BLaER1 (cell line): ENCODE measurements around the gene GJA3.
A peak's percentile ranks its signal among the peaks of the same experiment; 100 is the strongest.

Experiments used
- H3K27ac ChIP-seq: shearing (Covaris generic); formaldehyde crosslinking; 2 replicates; pipeline ENCODE4 v1.8.1; 2022
- H3K27me3 ChIP-seq: shearing (Covaris generic); formaldehyde crosslinking; 2 replicates; pipeline ENCODE4 v1.8.1; 2022
- H3K36me3 ChIP-seq: shearing (Covaris generic); formaldehyde crosslinking; 2 replicates; pipeline ENCODE4 v1.8.1; 2022
- H3K4me1 ChIP-seq: shearing (Covaris generic); formaldehyde crosslinking; 2 replicates; pipeline ENCODE4 v1.8.1; 2022
- H3K4me2 ChIP-seq: shearing (Covaris generic); formaldehyde crosslinking; 2 replicates; pipeline ENCODE4 v1.8.1; 2022
- H3K4me3 ChIP-seq: shearing (Covaris generic); formaldehyde crosslinking; 2 replicates; pipeline ENCODE4 v1.8.1; 2022
- H3K9ac ChIP-seq: shearing (Covaris generic); formaldehyde crosslinking; 2 replicates; pipeline ENCODE4 v1.8.1; 2022
- H3K9me3 ChIP-seq: shearing (Covaris generic); formaldehyde crosslinking; 2 replicates; pipeline ENCODE4 v1.8.1; 2022
- H4K20me1 ChIP-seq: shearing (Covaris generic); formaldehyde crosslinking; 2 replicates; pipeline ENCODE4 v1.8.1; 2022
- Cebpa-rat ChIP-seq: shearing (Covaris generic); IDR thresholded peaks from 2 replicates; pipeline ENCODE4 v1.8.1; 2022

Gene GJA3

DNA sequence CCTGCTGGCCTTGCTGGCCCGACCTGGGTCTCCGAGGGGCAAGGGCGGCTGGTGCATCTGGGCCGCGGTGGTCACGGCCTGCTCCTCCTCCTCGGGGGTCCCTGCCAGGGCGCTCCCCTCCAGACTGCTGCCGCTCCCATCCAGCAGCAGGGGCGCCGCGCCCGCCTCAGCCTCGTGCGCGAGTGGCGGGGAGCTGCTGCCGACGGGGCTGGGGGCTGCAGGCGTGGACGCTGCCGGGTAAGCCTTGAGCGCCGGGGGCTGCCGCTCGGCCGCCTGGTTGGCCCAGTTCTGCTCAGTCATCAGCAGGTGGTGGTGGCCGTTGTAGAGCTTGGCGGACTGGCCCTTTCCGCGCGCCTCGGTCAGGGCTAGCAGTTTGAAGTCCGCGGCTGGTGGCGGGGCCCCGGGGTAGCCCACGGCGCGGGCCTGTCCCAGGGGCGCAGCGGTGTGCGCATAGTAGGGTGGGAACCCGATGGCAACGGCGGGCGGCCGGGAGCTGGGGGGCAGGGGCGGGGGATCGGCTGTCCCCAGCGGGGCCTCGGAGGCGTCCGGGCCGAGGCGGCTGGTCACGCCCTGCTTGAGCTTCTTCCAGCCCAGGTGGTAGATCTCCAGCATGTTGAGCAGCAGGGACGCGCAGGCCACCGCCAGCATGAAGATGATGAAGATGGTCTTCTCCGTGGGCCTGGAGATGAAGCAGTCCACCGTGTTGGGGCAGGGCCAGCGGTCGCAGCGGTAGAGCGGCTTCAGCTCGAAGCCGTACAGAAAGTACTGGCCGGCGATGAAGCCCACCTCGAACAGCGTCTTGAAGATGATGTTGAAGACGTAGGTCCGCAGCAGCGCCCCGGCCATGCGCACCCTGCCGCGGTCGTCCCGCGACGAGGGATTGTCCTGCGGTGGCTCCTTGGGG lies 18.6 kb downstream of the GJA3 start:
- no peak for TF ChIP-seq Cebpa-rat
- Histone ChIP-seq H3K27ac (no peak overlapping the region), H3K9ac (no peak overlapping the region), H3K27me3 (peaks cover 11% of the 10 kb centered on the region; the same call in 1 of the 2 replicates), H3K4me1 (no peaks in the 10 kb centered on the region), H3K4me3 (no peak overlapping the region), H4K20me1 (no peaks in the 10 kb centered on the region), H3K9me3 (peaks cover 5% of the 10 kb centered on the region; the same call in 1 of the 2 replicates), H3K4me2 (no peak overlapping the region), H3K36me3 (no peaks in the 10 kb centered on the region)

GRCh38 chr13:20141238-20142022 lies 19.4 kb downstream of the GJA3 start:
- no peak for TF ChIP-seq Cebpa-rat
- H4K20me1 ChIP-seq = no peaks in the 10 kb centered on the region
- H3K4me1 ChIP-seq = no peaks in the 10 kb centered on the region
- H3K36me3 ChIP-seq = no peaks in the 10 kb centered on the region
- H3K27ac ChIP-seq = no peak overlapping the region
- H3K9me3 ChIP-seq = peaks cover 5% of the 10 kb centered on the region; the same call in 1 of the 2 replicates
- H3K27me3 ChIP-seq = peaks cover 14% of the 10 kb centered on the region
- H3K9ac ChIP-seq = no peak overlapping the region
- no peak overlapping the region for H3K4me2 ChIP-seq
- no peak overlapping the region for H3K4me3 ChIP-seq

DNA sequence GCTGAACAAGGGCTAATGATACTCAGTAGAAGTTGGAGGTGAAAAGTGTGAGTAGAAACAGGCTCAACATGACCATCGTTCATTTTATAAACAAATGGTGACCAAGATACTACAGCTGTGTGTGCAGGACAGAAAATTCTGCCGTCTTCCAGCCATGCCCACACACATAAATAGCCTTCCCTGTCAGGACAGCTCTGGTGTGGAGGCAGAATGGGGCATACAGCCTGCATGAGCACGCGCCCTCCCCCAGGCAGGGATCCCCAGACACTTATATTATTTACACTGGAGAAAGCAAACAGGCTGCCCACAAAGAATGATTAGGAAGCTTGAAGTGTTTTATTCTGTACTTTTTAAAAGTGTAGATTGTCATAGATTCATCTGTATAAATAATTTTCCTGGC lies 20.4 kb downstream of the GJA3 start:
- Histone ChIP-seq H3K4me3 (no peak overlapping the region), H3K36me3 (no peaks in the 10 kb centered on the region), H3K9me3 (peaks cover 5% of the 10 kb centered on the region; the same call in 1 of the 2 replicates), H4K20me1 (no peaks in the 10 kb centered on the region), H3K4me1 (no peaks in the 10 kb centered on the region), H3K4me2 (no peak overlapping the region), H3K9ac (no peak overlapping the region), H3K27me3 (peaks cover 14% of the 10 kb centered on the region), H3K27ac (no peak overlapping the region)
- no peak for TF ChIP-seq Cebpa-rat

- no peaks in the 10 kb centered on the region for H3K36me3 ChIP-seq
- peaks cover 14% of the 10 kb centered on the region for H3K27me3 ChIP-seq
- H3K4me1 ChIP-seq = no peaks in the 10 kb centered on the region
- H3K4me3 ChIP-seq = no peak overlapping the region
- peaks cover 5% of the 10 kb centered on the region; the same call in 1 of the 2 replicates for H3K9me3 ChIP-seq
- no peak overlapping the region for H3K27ac ChIP-seq
- no peaks in the 10 kb centered on the region for H4K20me1 ChIP-seq
- no peak for TF ChIP-seq Cebpa-rat
- no peak overlapping the region for H3K9ac ChIP-seq
- no peak overlapping the region for H3K4me2 ChIP-seq
Observed at GRCh38 chr13:20137875-20138274, 23.0 kb downstream of the GJA3 start.

DNA sequence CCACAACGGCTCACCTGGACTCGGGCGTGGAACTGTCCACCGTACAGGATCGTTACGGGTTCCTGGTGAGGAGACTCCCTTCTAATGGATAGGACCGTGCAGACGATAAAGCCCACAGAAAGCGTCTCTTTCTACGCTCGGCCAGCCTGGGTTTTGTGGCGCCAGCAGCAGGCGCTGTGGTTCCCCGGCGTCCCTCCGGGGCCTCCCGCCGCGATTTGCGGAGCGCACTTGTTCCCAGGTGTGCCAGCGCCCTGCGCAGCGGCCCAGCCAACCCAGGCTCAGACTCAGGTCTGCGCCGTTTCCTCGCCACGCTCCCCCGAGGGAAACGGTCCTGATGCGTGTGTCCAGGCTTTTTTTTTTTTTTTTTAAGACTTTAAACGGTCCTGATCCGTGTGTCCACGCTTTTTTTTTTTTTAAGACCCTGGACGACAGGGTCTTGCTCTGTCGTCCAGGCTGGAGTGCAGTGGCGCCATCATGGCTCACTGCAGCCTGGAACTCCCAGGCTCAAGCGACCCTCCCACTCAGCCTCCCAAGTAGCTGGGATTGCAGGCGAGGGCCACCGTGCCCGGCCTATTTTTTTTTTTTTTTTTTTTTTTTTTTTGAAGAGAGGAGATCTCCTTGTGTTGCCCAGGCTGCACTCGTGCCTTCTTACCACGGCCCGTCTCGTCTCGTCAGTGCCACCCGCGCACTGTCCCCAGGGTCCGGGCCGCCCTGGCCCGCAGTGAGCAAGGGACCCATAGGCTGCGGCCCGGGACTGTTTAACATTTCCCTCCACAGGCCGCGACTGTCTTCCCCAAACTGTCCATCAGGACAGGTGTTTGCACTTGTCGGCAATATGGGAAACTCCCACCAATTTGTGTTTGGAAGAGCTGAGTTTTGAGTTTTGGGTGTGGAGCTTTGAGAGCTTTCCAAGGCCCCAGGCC lies 23.8 kb downstream of the GJA3 start:
- peaks cover 14% of the 10 kb centered on the region for H3K27me3 ChIP-seq
- no peak overlapping the region for H3K4me3 ChIP-seq
- no peak overlapping the region for H3K27ac ChIP-seq
- no peaks in the 10 kb centered on the region for H3K4me1 ChIP-seq
- H3K36me3 ChIP-seq = no peaks in the 10 kb centered on the region
- H3K9ac ChIP-seq = no peak overlapping the region
- no peaks in the 10 kb centered on the region for H3K9me3 ChIP-seq
- H4K20me1 ChIP-seq = no peaks in the 10 kb centered on the region
- H3K4me2 ChIP-seq = peak overlapping the region; percentile 23; the same call in 1 of the 2 replicates
- no peak for TF ChIP-seq Cebpa-rat

GRCh38 chr13:20134732-20135131 lies 26.1 kb downstream of the GJA3 start:
- no peak overlapping the region for H3K4me3 ChIP-seq
- TF ChIP-seq Cebpa-rat = no peak
- no peak overlapping the region for H3K27ac ChIP-seq

DNA sequence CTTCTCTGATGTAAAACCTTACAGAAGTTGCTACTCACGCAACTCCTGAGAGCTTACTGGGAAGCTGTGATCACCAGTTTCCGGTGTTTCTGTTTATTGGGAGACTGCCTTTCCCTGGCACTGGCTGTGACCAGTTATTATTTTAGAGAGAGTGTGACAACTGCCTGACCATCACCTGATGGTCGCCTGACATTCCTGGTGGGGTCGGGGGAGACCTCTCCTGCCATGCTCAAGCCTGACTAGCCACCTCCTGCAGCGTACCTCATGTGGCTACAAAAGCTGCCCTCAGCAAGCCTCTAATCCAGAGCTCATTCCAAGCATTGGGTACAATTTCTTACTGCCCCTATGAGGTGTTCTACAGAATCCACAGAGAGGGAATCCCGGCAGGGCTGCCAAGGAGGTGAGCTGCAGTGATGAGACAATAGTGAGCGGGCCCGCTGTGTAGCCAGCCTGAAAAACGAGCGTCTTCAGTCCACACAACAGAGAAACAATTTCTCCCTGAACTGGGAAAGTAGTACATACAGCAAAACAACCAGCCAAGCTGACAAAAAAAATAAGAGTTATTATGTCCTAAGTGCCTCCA lies 28.7 kb downstream of the GJA3 start:
- H3K27me3 ChIP-seq = peaks cover 47% of the 10 kb centered on the region
- no peaks in the 10 kb centered on the region for H3K36me3 ChIP-seq
- H3K9ac ChIP-seq = no peak overlapping the region
- H3K4me3 ChIP-seq = no peak overlapping the region
- TF ChIP-seq Cebpa-rat = no peak
- no peaks in the 10 kb centered on the region; the same call in 1 of the 2 replicates for H3K9me3 ChIP-seq
- H3K4me2 ChIP-seq = no peak overlapping the region
- H3K27ac ChIP-seq = no peak overlapping the region
- H3K4me1 ChIP-seq = peaks cover 16% of the 10 kb centered on the region
- H4K20me1 ChIP-seq = peaks cover 16% of the 10 kb centered on the region

More at GRCh38 chr13:20134732-20135131, 26.1 kb downstream of the GJA3 start:
- no peaks in the 10 kb centered on the region for H3K4me1 ChIP-seq
- H3K36me3 ChIP-seq = no peaks in the 10 kb centered on the region
- H3K9me3 ChIP-seq = no peaks in the 10 kb centered on the region
- no peaks in the 10 kb centered on the region for H4K20me1 ChIP-seq
- no peak overlapping the region for H3K4me2 ChIP-seq
- H3K27me3 ChIP-seq = peaks cover 29% of the 10 kb centered on the region
- no peak overlapping the region for H3K9ac ChIP-seq

GRCh38 chr13:20131057-20131832 lies 29.6 kb downstream of the GJA3 start:
- Histone ChIP-seq H4K20me1 (peaks cover 25% of the 10 kb centered on the region), H3K9me3 (no peaks in the 10 kb centered on the region; the same call in 1 of the 2 replicates), H3K4me3 (no peak overlapping the region), H3K4me1 (peaks cover 16% of the 10 kb centered on the region), H3K27ac (no peak overlapping the region), H3K4me2 (no peak overlapping the region), H3K27me3 (peaks cover 50% of the 10 kb centered on the region), H3K36me3 (no peaks in the 10 kb centered on the region), H3K9ac (no peak overlapping the region)
- TF ChIP-seq Cebpa-rat = no peak
